IMR-90 (cell line): ENCODE data around the gene PTPRC. TPM values are rescaled to one million over a fixed set of nuclear protein-coding genes. Genes with fewer than 3 reads are reported as not detected.

Source experiments
- ATAC-seq: fragments of 200-7000 bp; cut with Tn5 transposase; 2 replicates; pipeline ENCODE4 v1.9.1; 2020; ENCODE audit warnings: low read depth, mild to moderate bottlenecking, moderate library complexity
- BruUV-seq: library from RNA; stranded (reverse); fragments of 400-500 nt; replicated peaks from 2 replicates; lab custom pipeline; 2021; lab: Mats Ljungman, UMichigan
- CTCF ChIA-PET: fragments of 300-600 bp; formaldehyde crosslinking; extraction: SDS; loops from one replicate; lab custom pipeline; 2021; ENCODE audit warnings: antibody characterized with exemption; lab: Yijun Ruan, JAX
- POLR2A ChIA-PET: fragments of 300-600 bp; sonication (Branson Sonifier 250); formaldehyde crosslinking; loops from one replicate; lab custom pipeline; 2022; ENCODE audit warnings: antibody characterized with exemption; ENCODE audit not compliant: unreplicated experiment; lab: Charles Lee
- DNase-seq: peaks from one replicate; pipeline ENCODE4 v3.0.0; 2013
- H2AFZ ChIP-seq: replicated peaks from 2 replicates; pipeline ENCODE3; 2013; ENCODE audit warnings: low read length, mild to moderate bottlenecking; ENCODE audit not compliant: poor library complexity
- H2AK5ac ChIP-seq: 2 replicates; pipeline ENCODE4 v1.6.1; 2013; ENCODE audit warnings: low read depth, low read length, inconsistent platforms
- H2AK9ac ChIP-seq: replicated peaks from 2 replicates; pipeline ENCODE3; 2013; ENCODE audit warnings: mild to moderate bottlenecking, low read depth, low read length, moderate library complexity; ENCODE audit not compliant: poor library complexity
- H2BK120ac ChIP-seq: 2 replicates; pipeline ENCODE4 v1.6.1; 2013; ENCODE audit warnings: low read depth, low read length, inconsistent platforms
- H2BK15ac ChIP-seq: 3 replicates; pipeline ENCODE4 v1.6.1; 2013; ENCODE audit warnings: low read depth, low read length, inconsistent platforms
- H2BK20ac ChIP-seq: 2 replicates; pipeline ENCODE4 v1.6.1; 2013; ENCODE audit warnings: low read depth, mild to moderate bottlenecking, inconsistent platforms, low read length, moderate library complexity
- H2BK5ac ChIP-seq: 2 replicates; pipeline ENCODE4 v1.6.1; 2013; ENCODE audit warnings: mild to moderate bottlenecking, low read depth, low read length, inconsistent platforms; ENCODE audit not compliant: poor library complexity, severe bottlenecking
- H3K14ac ChIP-seq: replicated peaks from 2 replicates; pipeline ENCODE4 v1.6.1; 2013; ENCODE audit warnings: low read depth, low read length, inconsistent platforms
- H3K18ac ChIP-seq: 2 replicates; pipeline ENCODE4 v1.6.1; 2013; ENCODE audit warnings: low read depth, low read length, control low read depth
- H3K23ac ChIP-seq: 2 replicates; pipeline ENCODE4 v1.6.1; 2013; ENCODE audit warnings: low read depth, low read length, inconsistent platforms
- H3K27ac ChIP-seq: 2 replicates; pipeline ENCODE4 v1.5.1; 2013; ENCODE audit warnings: mild to moderate bottlenecking, control low read depth, low read length; ENCODE audit not compliant: insufficient read depth
- H3K27me3 ChIP-seq: 2 replicates; pipeline ENCODE4 v1.6.1; 2013; ENCODE audit warnings: low read length; ENCODE audit not compliant: control insufficient read depth, insufficient read depth
- H3K36me3 ChIP-seq: 2 replicates; pipeline ENCODE4 v1.6.1; 2013; ENCODE audit warnings: low read length, mixed read lengths; ENCODE audit not compliant: control insufficient read depth, insufficient read depth
- H3K4ac ChIP-seq: 2 replicates; pipeline ENCODE4 v1.6.1; 2013; ENCODE audit warnings: low read depth, low read length, inconsistent platforms
- H3K4me1 ChIP-seq: 2 replicates; pipeline ENCODE4 v1.6.1; 2013; ENCODE audit warnings: low read length, mixed read lengths; ENCODE audit not compliant: control insufficient read depth, insufficient read depth
- H3K4me2 ChIP-seq: 2 replicates; pipeline ENCODE4 v1.6.1; 2013; ENCODE audit warnings: low read depth, mild to moderate bottlenecking, control low read depth, low read length, moderate library complexity
- H3K4me3 ChIP-seq: 2 replicates; pipeline ENCODE4 v1.5.1; 2013; ENCODE audit warnings: low read depth, mild to moderate bottlenecking, control low read depth, low read length, moderate library complexity; ENCODE audit not compliant: insufficient read depth
- H3K56ac ChIP-seq: 2 replicates; pipeline ENCODE4 v1.6.1; 2013; ENCODE audit warnings: low read length, inconsistent platforms; ENCODE audit not compliant: insufficient read depth; ENCODE audit errors: extremely low read depth
- H3K79me1 ChIP-seq, 2 experiments: 2 replicates each; pipeline ENCODE4 v1.6.1; 2013; ENCODE audit warnings: low read length in 2 of 2, inconsistent platforms in 1 of 2, low read depth in 1 of 2
- H3K9ac ChIP-seq: 2 replicates; pipeline ENCODE4 v1.6.1; 2013; ENCODE audit warnings: low read depth, low read length, control low read depth
- H3K9me1 ChIP-seq: 2 replicates; pipeline ENCODE4 v1.6.1; 2013; ENCODE audit warnings: low read length, inconsistent platforms; ENCODE audit not compliant: insufficient read depth
- H3K9me3 ChIP-seq: 2 replicates; pipeline ENCODE4 v1.6.1; 2013; ENCODE audit warnings: low read length; ENCODE audit not compliant: control insufficient read depth, insufficient read depth
- H4K20me1 ChIP-seq: 2 replicates; pipeline ENCODE4 v1.6.1; 2013; ENCODE audit warnings: low read length, inconsistent platforms; ENCODE audit not compliant: insufficient read depth
- H4K5ac ChIP-seq: 2 replicates; pipeline ENCODE4 v1.6.1; 2013; ENCODE audit warnings: mild to moderate bottlenecking, low read depth, low read length, control low read depth
- H4K8ac ChIP-seq, 2 experiments: 2 replicates each; pipeline ENCODE4 v1.6.1; 2013; ENCODE audit warnings: low read depth in 2 of 2, low read length in 2 of 2, control low read depth in 1 of 2, inconsistent platforms in 1 of 2
- H4K91ac ChIP-seq: 2 replicates; pipeline ENCODE4 v1.6.1; 2013; ENCODE audit warnings: low read depth, low read length, inconsistent platforms; ENCODE audit not compliant: insufficient read depth
- BHLHE40 ChIP-seq: fragments of 150-350 bp; IDR thresholded peaks from 2 replicates; pipeline ENCODE4 v1.6.1; 2016; ENCODE audit warnings: mild to moderate bottlenecking, low read depth, low read length
- CEBPB ChIP-seq: IDR thresholded peaks from 2 replicates; pipeline ENCODE4 v1.6.1; 2012; ENCODE audit warnings: low read depth, low read length, improper control_type of control experiment
- CHD1 ChIP-seq: IDR thresholded peaks from 2 replicates; pipeline ENCODE4 v1.6.1; 2012; ENCODE audit warnings: low read depth, low read length, improper control_type of control experiment
- FOS ChIP-seq: fragments of 150-350 bp; IDR thresholded peaks from 2 replicates; pipeline ENCODE4 v1.6.1; 2016; ENCODE audit warnings: low read depth, low read length
- MAFK ChIP-seq: IDR thresholded peaks from 2 replicates; pipeline ENCODE4 v1.6.1; 2012; ENCODE audit warnings: low read depth, low read length, improper control_type of control experiment
- MXI1 ChIP-seq: IDR thresholded peaks from 2 replicates; pipeline ENCODE4 v1.6.1; 2012; ENCODE audit warnings: low read depth, mild to moderate bottlenecking, low read length, moderate library complexity, borderline replicate concordance
- NFE2L2 ChIP-seq: fragments of 150-350 bp; IDR thresholded peaks from 2 replicates; pipeline ENCODE4 v1.6.1; 2016; ENCODE audit warnings: low read depth, mild to moderate bottlenecking, low read length
- POLR2A ChIP-seq: IDR thresholded peaks from 2 replicates; pipeline ENCODE4 v1.6.1; 2012; ENCODE audit warnings: mild to moderate bottlenecking, low read depth, low read length
- RAD21 ChIP-seq: IDR thresholded peaks from 2 replicates; pipeline ENCODE4 v1.6.1; 2012; ENCODE audit warnings: low read length, improper control_type of control experiment
- RCOR1 ChIP-seq: IDR thresholded peaks from 2 replicates; pipeline ENCODE4 v1.6.1; 2012; ENCODE audit warnings: mild to moderate bottlenecking, low read length, improper control_type of control experiment; ENCODE audit not compliant: insufficient replicate concordance
- SMC3 ChIP-seq: fragments of 150-350 bp; IDR thresholded peaks from 2 replicates; pipeline ENCODE4 v1.6.1; 2016; ENCODE audit warnings: low read depth, mild to moderate bottlenecking, antibody characterized with exemption, low read length, moderate library complexity
- WGBS, 2 experiments: methylation state at CpG; one replicate each; pipeline versions ENCODE4 v1.1.5 to v1.1.7; 2013; ENCODE audit warnings: missing lambda C conversion rate in 2 of 2; ENCODE audit not compliant: insufficient read length in 1 of 2; ENCODE audit errors: extremely low coverage in 2 of 2; 5-methylcytosine and 5-hydroxymethylcytosine counted together
- dilution Hi-C: fragments of 300-500 bp; cut with HindIII; formaldehyde crosslinking; loops from one replicate; pipeline ENCODE4 v1.14.3; 2018; ENCODE audit warnings: low sequenced_read_pairs; ENCODE audit not compliant: unreplicated experiment
- in situ Hi-C: fragments of 300-500 bp; cut with MboI; formaldehyde crosslinking; loops from 3 replicates; pipeline ENCODE4 v1.14.3; 2019; ENCODE audit warnings: low sequenced_read_pairs, inconsistent platforms, mixed read lengths
- intact Hi-C: fragments of 100-400 bp; cut with micrococcal nuclease; formaldehyde crosslinking; loops from 2 replicates; pipeline ENCODE4 v1.10.0; 2022
- polyA plus RNA-seq, 3 experiments: library from polyadenylated mRNA; depleted of rRNA; stranded (reverse); fragments of >200 nt; gene quantifications; 2 replicates each; pipeline ENCODE4 v1.2.3, GENCODE V29; 2012; ENCODE audit warnings: low replicate concordance in 1 of 3
- total RNA-seq: library from RNA; depleted of rRNA; stranded (reverse); fragments of >200 nt; gene quantifications from 2 replicates; pipeline ENCODE4 v1.2.3, GENCODE V29; 2012
- TF ChIP-seq, protein P1 (sequence below): conservative IDR thresholded peaks from 2 replicates; pipeline ENCODE4 v1.5.1; 2012; ENCODE audit warnings: mild to moderate bottlenecking, low read depth, low read length, improper control_type of control experiment
- TF ChIP-seq, protein P2 (sequence below): fragments of 150-350 bp; IDR thresholded peaks from 2 replicates; pipeline ENCODE4 v1.6.1; 2017; ENCODE audit warnings: mild to moderate bottlenecking, antibody characterized with exemption, low read length, low read depth

The PTPRC gene
- total and polyA plus RNA-seq, 2 of the 4 experiments (the other 2 are of a cell fraction) = not detected

DNA sequence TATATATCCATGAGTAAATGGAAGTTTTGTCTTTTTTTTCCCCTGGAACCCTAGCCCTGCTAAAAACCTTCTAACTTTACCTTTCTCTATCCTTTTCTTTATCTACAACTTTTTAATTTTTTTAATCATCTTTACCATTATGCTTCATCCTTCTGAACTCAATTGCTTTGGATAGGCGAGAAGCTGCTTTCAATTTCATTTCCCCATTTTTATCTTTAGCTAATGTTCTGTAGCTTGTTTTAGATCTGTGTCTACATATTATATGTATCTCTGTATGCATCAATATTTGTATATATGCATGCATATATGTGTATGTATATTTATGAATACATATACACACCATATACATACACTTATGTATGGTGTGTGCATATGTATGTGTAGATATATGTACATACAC is 57.4 kb downstream of the PTPRC start:
- POLR2A ChIA-PET = no interaction called here
- intact Hi-C loops = no loop called here

More for the DNA sequence above, 57.4 kb downstream of the PTPRC start:
- H2AK9ac ChIP-seq = no peak overlapping the region
- H2BK15ac ChIP-seq = no peak overlapping the region
- H3K9me3 ChIP-seq = no peaks in the 10 kb centered on the region
- no peak overlapping the region for H3K9ac ChIP-seq
- H4K91ac ChIP-seq = no peak overlapping the region
- TF ChIP-seq, protein P1, sequence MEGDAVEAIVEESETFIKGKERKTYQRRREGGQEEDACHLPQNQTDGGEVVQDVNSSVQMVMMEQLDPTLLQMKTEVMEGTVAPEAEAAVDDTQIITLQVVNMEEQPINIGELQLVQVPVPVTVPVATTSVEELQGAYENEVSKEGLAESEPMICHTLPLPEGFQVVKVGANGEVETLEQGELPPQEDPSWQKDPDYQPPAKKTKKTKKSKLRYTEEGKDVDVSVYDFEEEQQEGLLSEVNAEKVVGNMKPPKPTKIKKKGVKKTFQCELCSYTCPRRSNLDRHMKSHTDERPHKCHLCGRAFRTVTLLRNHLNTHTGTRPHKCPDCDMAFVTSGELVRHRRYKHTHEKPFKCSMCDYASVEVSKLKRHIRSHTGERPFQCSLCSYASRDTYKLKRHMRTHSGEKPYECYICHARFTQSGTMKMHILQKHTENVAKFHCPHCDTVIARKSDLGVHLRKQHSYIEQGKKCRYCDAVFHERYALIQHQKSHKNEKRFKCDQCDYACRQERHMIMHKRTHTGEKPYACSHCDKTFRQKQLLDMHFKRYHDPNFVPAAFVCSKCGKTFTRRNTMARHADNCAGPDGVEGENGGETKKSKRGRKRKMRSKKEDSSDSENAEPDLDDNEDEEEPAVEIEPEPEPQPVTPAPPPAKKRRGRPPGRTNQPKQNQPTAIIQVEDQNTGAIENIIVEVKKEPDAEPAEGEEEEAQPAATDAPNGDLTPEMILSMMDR = no peak
- TF ChIP-seq, protein P2, sequence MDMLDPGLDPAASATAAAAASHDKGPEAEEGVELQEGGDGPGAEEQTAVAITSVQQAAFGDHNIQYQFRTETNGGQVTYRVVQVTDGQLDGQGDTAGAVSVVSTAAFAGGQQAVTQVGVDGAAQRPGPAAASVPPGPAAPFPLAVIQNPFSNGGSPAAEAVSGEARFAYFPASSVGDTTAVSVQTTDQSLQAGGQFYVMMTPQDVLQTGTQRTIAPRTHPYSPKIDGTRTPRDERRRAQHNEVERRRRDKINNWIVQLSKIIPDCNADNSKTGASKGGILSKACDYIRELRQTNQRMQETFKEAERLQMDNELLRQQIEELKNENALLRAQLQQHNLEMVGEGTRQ = no peak
- TF ChIP-seq BHLHE40 (no peak), MXI1 (no peak), FOS (no peak), MAFK (no peak), POLR2A (no peak), CHD1 (no peak), RCOR1 (no peak), NFE2L2 (no peak), CEBPB (no peak), RAD21 (no peak), SMC3 (no peak)
- CTCF ChIA-PET = no interaction called here
- H4K5ac ChIP-seq = no peak overlapping the region
- no peak overlapping the region for H4K8ac ChIP-seq
- no CpG with 5 or more reads among the region's 1 CpG for WGBS, 2 experiments
- no peak for ATAC-seq
- H3K4me1 ChIP-seq = no peaks in the 10 kb centered on the region
- no TSS peak for BruUV-seq
- no peak overlapping the region for H3K27ac ChIP-seq
- H3K27me3 ChIP-seq = no peaks in the 10 kb centered on the region
- no peaks in the 10 kb centered on the region for H3K79me1 ChIP-seq
- H3K36me3 ChIP-seq = no peaks in the 10 kb centered on the region
- no peak overlapping the region for H3K18ac ChIP-seq
- no peak overlapping the region for H3K4me2 ChIP-seq
- no peak for DNase-seq
- no peak overlapping the region for H2AK5ac ChIP-seq
- no peak overlapping the region for H3K4me3 ChIP-seq
- in situ Hi-C loops = loop anchor here (25.0 kb wide), 2 partner anchors 784 to 1159 kb away; partner anchors contain the start of genes C1orf53 and LHX9
- no peaks in the 10 kb centered on the region for H4K20me1 ChIP-seq
- H2BK20ac ChIP-seq = no peak overlapping the region
- no peak overlapping the region for H2AFZ ChIP-seq
- H2BK5ac ChIP-seq = no peak overlapping the region
- no peak overlapping the region for H3K56ac ChIP-seq
- H3K4ac ChIP-seq = no peak overlapping the region
- H3K9me1 ChIP-seq = no peaks in the 10 kb centered on the region
- H3K14ac ChIP-seq = no peak overlapping the region
- dilution Hi-C loops = no loop called here
- no peak overlapping the region for H2BK120ac ChIP-seq
- no peak overlapping the region for H3K23ac ChIP-seq
